Esophagus muscularis mucosa (tissue), 4 donors: ENCODE data around the gene TSPAN11.

ENCODE experiments used
- CTCF ChIP-seq, 3 experiments: fragments of 200-600 bp in 2 of 3; fragments of 450-650 bp in 1 of 3; sonication (generic) in 2 of 3; IDR thresholded peaks; one replicate each; pipeline ENCODE4 v1.5.1; 2017 to 2019; ENCODE audit warnings: antibody characterized with exemption in 3 of 3, mild to moderate bottlenecking in 2 of 3, moderate library complexity in 1 of 3
- EP300 ChIP-seq: sonication (generic); formaldehyde crosslinking; IDR thresholded peaks from one replicate; pipeline ENCODE4 v1.6.1; 2017; ENCODE audit warnings: antibody characterized with exemption
- POLR2A ChIP-seq: fragments of 450-650 bp; IDR thresholded peaks from one replicate; pipeline ENCODE4 v1.6.1; 2017; ENCODE audit warnings: antibody characterized with exemption, moderate library complexity, mild to moderate bottlenecking, low read depth
- POLR2AphosphoS5 ChIP-seq, 2 donors: sonication (generic); formaldehyde crosslinking; IDR thresholded peaks; one replicate each; pipeline ENCODE4 v1.6.1; 2017; ENCODE audit warnings: antibody characterized with exemption in 2 of 2

- TF ChIP-seq CTCF (IDR thresholded peaks at IDR 0.05): no peak
- no peak for TF ChIP-seq EP300
- no peak for TF ChIP-seq POLR2AphosphoS5 (IDR thresholded peaks at IDR 0.05)
- TF ChIP-seq POLR2A: no peak
Measured at GRCh38 chr12:30964896-30965612, 38.5 kb downstream of the TSPAN11 start.
